GM23248 (cell line): ENCODE results near the gene EIF4E3. TPM values are rescaled to one million over a fixed set of nuclear protein-coding genes. Genes with fewer than 3 reads are reported as not detected.

Experiments
- DNase-seq: peaks from one replicate; pipeline ENCODE4 v3.0.0-alpha.2; 2015
- H2AFZ ChIP-seq: fragments of 200-600 bp; sonication (generic); 2 replicates; pipeline ENCODE4 v1.6.1; 2016; ENCODE audit warnings: antibody characterized with exemption
- H3F3A ChIP-seq: fragments of 200-600 bp; sonication (generic); 2 replicates; pipeline ENCODE4 v1.6.1; 2016; ENCODE audit warnings: mild to moderate bottlenecking, antibody characterized with exemption, mixed run types; ENCODE audit not compliant: insufficient read depth
- H3K27ac ChIP-seq: fragments of 200-600 bp; sonication (generic); 2 replicates; pipeline ENCODE4 v1.5.1; 2016; ENCODE audit warnings: mild to moderate bottlenecking
- H3K27me3 ChIP-seq: fragments of 200-600 bp; sonication (generic); replicated peaks from 2 replicates; pipeline ENCODE4 v1.6.1; 2016; ENCODE audit warnings: mild to moderate bottlenecking; ENCODE audit not compliant: insufficient read depth
- H3K36me3 ChIP-seq: fragments of 200-600 bp; sonication (generic); 2 replicates; pipeline ENCODE4 v1.6.1; 2016; ENCODE audit warnings: low read depth, mild to moderate bottlenecking
- H3K4me1 ChIP-seq: fragments of 200-600 bp; sonication (generic); 2 replicates; pipeline ENCODE4 v1.6.1; 2016; ENCODE audit warnings: mild to moderate bottlenecking; ENCODE audit not compliant: insufficient read depth
- H3K4me2 ChIP-seq: fragments of 200-600 bp; sonication (generic); one replicate; pipeline ENCODE4 v1.6.1; 2016; ENCODE audit warnings: mild to moderate bottlenecking; ENCODE audit not compliant: unreplicated experiment
- H3K4me3 ChIP-seq: fragments of 200-600 bp; sonication (generic); 2 replicates; pipeline ENCODE4 v1.5.1; 2016; ENCODE audit warnings: mild to moderate bottlenecking
- H3K79me2 ChIP-seq: fragments of 200-600 bp; sonication (generic); 2 replicates; pipeline ENCODE4 v1.6.1; 2016; ENCODE audit warnings: mild to moderate bottlenecking; ENCODE audit not compliant: insufficient read depth
- H3K9ac ChIP-seq: fragments of 200-600 bp; sonication (generic); 2 replicates; pipeline ENCODE4 v1.6.1; 2016; ENCODE audit warnings: mild to moderate bottlenecking
- H3K9me2 ChIP-seq: fragments of 200-600 bp; sonication (generic); 2 replicates; pipeline ENCODE4 v1.6.1; 2016; ENCODE audit warnings: mixed run types, mild to moderate bottlenecking, moderate library complexity; ENCODE audit not compliant: insufficient read depth
- H3K9me3 ChIP-seq: fragments of 200-600 bp; sonication (generic); one replicate; pipeline ENCODE4 v1.6.1; 2017; ENCODE audit warnings: low read depth
- H4K20me1 ChIP-seq: fragments of 200-600 bp; sonication (generic); 2 replicates; pipeline ENCODE4 v1.6.0; 2016; ENCODE audit not compliant: insufficient read depth
- EZH2 ChIP-seq: fragments of 200-600 bp; sonication (generic); IDR thresholded peaks from 2 replicates; pipeline ENCODE4 v1.6.1; 2018; ENCODE audit warnings: antibody characterized with exemption, mild to moderate bottlenecking; ENCODE audit not compliant: insufficient read depth, poor library complexity, severe bottlenecking
- EZH2phosphoT487 ChIP-seq: fragments of 200-600 bp; sonication (generic); IDR thresholded peaks from 2 replicates; pipeline ENCODE4 v1.6.1; 2018; ENCODE audit warnings: antibody characterized with exemption, moderate library complexity, mild to moderate bottlenecking, low read depth; ENCODE audit not compliant: insufficient read depth
- WGBS, 2 experiments: methylation state at CpG; one replicate each; pipeline ENCODE4 v1.1.6; 2015 to 2017; ENCODE audit warnings: low lambda C conversion rate in 2 of 2, low coverage in 1 of 2; ENCODE audit errors: missing lambda C conversion rate in 2 of 2; 5-methylcytosine and 5-hydroxymethylcytosine counted together
- in situ Hi-C: fragments of 300-500 bp; cut with MboI; formaldehyde crosslinking; loops from 2 replicates; pipeline ENCODE4 v1.15.0; 2020
- polyA plus RNA-seq: library from polyadenylated mRNA; unstranded; fragments of >200 nt; fragmentation: Nextera tagmentation; extraction: Ambion mirVana; gene quantifications from 2 replicates; pipeline ENCODE4 v1.2.1, GENCODE V29; 2016
- total RNA-seq: library from RNA; depleted of rRNA; stranded (reverse); fragments of >200 nt; shearing (Covaris generic); gene quantifications from 2 replicates; pipeline ENCODE4 v1.2.3, GENCODE V29; 2014

EIF4E3 gene
- total and polyA plus RNA-seq, 2 experiments from 2014 or later = 1.1 TPM

GRCh38 chr3:71651625-71652024, 73.6 kb downstream of the EIF4E3 start:
- TF ChIP-seq EZH2 = no peak
- no peak for TF ChIP-seq EZH2phosphoT487
- H3K27me3 ChIP-seq = no peaks in the 10 kb centered on the region
- H3K4me2 ChIP-seq = no peak overlapping the region
- no peaks in the 10 kb centered on the region for H4K20me1 ChIP-seq
- 0 out of 2 replicates have a peak, but pooled peaks cover 3% of the 10 kb centered on the region for H3K4me1 ChIP-seq
- H3K4me3 ChIP-seq = no peak overlapping the region
- H3K9me2 ChIP-seq = no peaks in the 10 kb centered on the region
- DNase-seq = no peak
- no peaks in the 10 kb centered on the region for H3K36me3 ChIP-seq
- no peaks in the 10 kb centered on the region for H3K9me3 ChIP-seq
- H3K9ac ChIP-seq = no peak overlapping the region
- 91 to 96% methylated on average over 6 of the region's 6 CpGs for WGBS, 2 experiments
- no peaks in the 10 kb centered on the region for H3K79me2 ChIP-seq
- no peak overlapping the region for H3K27ac ChIP-seq
- no peaks in the 10 kb centered on the region for H3F3A ChIP-seq
- in situ Hi-C loops = loop anchor here (10.0 to 25.0 kb wide), 2 partner anchors 1107 to 1564 kb away; no protein-coding TSS in a partner anchor
- no peak overlapping the region for H2AFZ ChIP-seq

- no peak overlapping the region for H3K9ac ChIP-seq
- H3K36me3 ChIP-seq = no peaks in the 10 kb centered on the region
- H3K9me2 ChIP-seq = no peaks in the 10 kb centered on the region
- no peak overlapping the region for H3K4me2 ChIP-seq
- H3K27me3 ChIP-seq = no peaks in the 10 kb centered on the region
- no peaks in the 10 kb centered on the region for H3K9me3 ChIP-seq
- H3K79me2 ChIP-seq = no peaks in the 10 kb centered on the region
- 0 out of 2 replicates have a peak, but pooled peaks cover 3% of the 10 kb centered on the region for H3K4me1 ChIP-seq
- no peaks in the 10 kb centered on the region for H3F3A ChIP-seq
- H4K20me1 ChIP-seq = no peaks in the 10 kb centered on the region
- no peak for DNase-seq
- 86 to 87% methylated on average over 5 of the region's 5 CpGs for WGBS, 2 experiments
- no peak overlapping the region for H2AFZ ChIP-seq
- H3K4me3 ChIP-seq = no peak overlapping the region
- no peak for TF ChIP-seq EZH2phosphoT487
- TF ChIP-seq EZH2 = no peak
- in situ Hi-C loops = loop anchor here (10.0 to 25.0 kb wide), 2 partner anchors 1106 to 1563 kb away; no protein-coding TSS in a partner anchor
- H3K27ac ChIP-seq = no peak overlapping the region
These were observed 74.8 kb downstream of the EIF4E3 start for GRCh38 chr3:71650372-71650771.

GRCh38 chr3:71649757-71650156, 75.4 kb downstream of the EIF4E3 start:
- Histone ChIP-seq H3K79me2 (no peaks in the 10 kb centered on the region), H3K9ac (no peak overlapping the region), H3F3A (no peaks in the 10 kb centered on the region), H4K20me1 (no peaks in the 10 kb centered on the region), H3K4me3 (no peak overlapping the region), H2AFZ (no peak overlapping the region), H3K27me3 (no peaks in the 10 kb centered on the region), H3K9me2 (no peaks in the 10 kb centered on the region), H3K4me2 (no peak overlapping the region), H3K9me3 (no peaks in the 10 kb centered on the region), H3K36me3 (no peaks in the 10 kb centered on the region), H3K4me1 (0 out of 2 replicates have a peak, but pooled peaks cover 3% of the 10 kb centered on the region), H3K27ac (no peak overlapping the region)
- TF ChIP-seq EZH2phosphoT487 (no peak), EZH2 (no peak)
- WGBS, 2 experiments = 70 to 75% methylated on average over 6 of the region's 6 CpGs
- DNase-seq = no peak
- in situ Hi-C loops = loop anchor here (10.0 to 25.0 kb wide), 2 partner anchors 1105 to 1562 kb away; no protein-coding TSS in a partner anchor

- Histone ChIP-seq H3K27me3 (no peaks in the 10 kb centered on the region), H3K4me1 (0 out of 2 replicates have a peak, but pooled peaks cover 3% of the 10 kb centered on the region), H3K79me2 (no peaks in the 10 kb centered on the region), H3K4me2 (no peak overlapping the region), H2AFZ (no peak overlapping the region), H3F3A (no peaks in the 10 kb centered on the region), H3K9ac (no peak overlapping the region), H3K9me2 (no peaks in the 10 kb centered on the region), H3K27ac (no peak overlapping the region), H4K20me1 (no peaks in the 10 kb centered on the region), H3K9me3 (no peaks in the 10 kb centered on the region), H3K4me3 (no peak overlapping the region), H3K36me3 (no peaks in the 10 kb centered on the region)
- 77 to 78% methylated on average over 3 of the region's 3 CpGs for WGBS, 2 experiments
- in situ Hi-C loops = no loop called here
- TF ChIP-seq EZH2phosphoT487 (no peak), EZH2 (no peak)
- DNase-seq = no peak
These were observed 77.5 kb downstream of the EIF4E3 start for GRCh38 chr3:71647751-71648150.

GRCh38 chr3:71646971-71647370, 78.2 kb downstream of the EIF4E3 start:
- Histone ChIP-seq H3K9me2 (no peaks in the 10 kb centered on the region), H3K9ac (no peak overlapping the region), H3K4me1 (no peaks in the 10 kb centered on the region), H3K4me3 (no peak overlapping the region), H3K79me2 (no peaks in the 10 kb centered on the region), H3K4me2 (no peak overlapping the region), H3K27ac (no peak overlapping the region), H3K9me3 (no peaks in the 10 kb centered on the region), H3K27me3 (no peaks in the 10 kb centered on the region), H3K36me3 (no peaks in the 10 kb centered on the region), H2AFZ (no peak overlapping the region), H3F3A (no peaks in the 10 kb centered on the region), H4K20me1 (no peaks in the 10 kb centered on the region)
- TF ChIP-seq EZH2phosphoT487 (no peak), EZH2 (no peak)
- in situ Hi-C loops = no loop called here
- no peak for DNase-seq
